Measurements from ENCODE around the gene SLC6A5. TPM values are rescaled to one million over a fixed set of nuclear protein-coding genes. Genes with fewer than 3 reads are reported as not detected.
"Not testable (repeated sequence)": the region's sequence is repeated elsewhere in the genome, so short reads cannot be mapped to it uniquely, and the experiment has no call there.

SLC6A5 gene
- not detected for total RNA-seq
- not detected for polyA plus RNA-seq (ENCODE audit: insufficient read length in 6 of 6)
- long read RNA-seq, donor 1 = 0 reads
- long read RNA-seq, donor 2 = 0 reads
- long read RNA-seq, donor 3 = 0 reads
- long read RNA-seq, donor 4 = 0 reads
- long read RNA-seq, donor 5 = 0 reads
- long read RNA-seq, donor 6 = 0 reads
- long read RNA-seq, donor 7 = 0 reads
- long read RNA-seq, donor 8 = 0 reads
- long read RNA-seq, donor 9 = 0 reads
- long read RNA-seq, donor 10 = 0 reads
- long read RNA-seq, donor 11, full-length matches to known transcripts = 3 of 3 reads
- long read RNA-seq, donor 11, partial matches to known transcripts = 0 of 3 reads
- long read RNA-seq, donor 11, other reads (novel, unspliced or antisense) = 0 of 3 reads
- long read RNA-seq, donor 12 = 0 reads

GRCh38 chr11:20599221-20600019 is at the start of gene SLC6A5:
SLC6A5 (plus strand) TSS chr11:20599608; CDS start chr11:20599673, 65 bp downstream.
- Histone ChIP-seq H3K27ac (no peak within 1 kb of the TSS), H3K9me3 (no peaks in the 10 kb centered on the region), H3K36me3 (no peaks in the 10 kb centered on the region), H3K4me1 (no peaks in the 10 kb centered on the region), H3K27me3 (peaks cover 96 to 100% of the 10 kb centered on the region in 2 donors), H3K4me3 (no peak within 1 kb of the TSS)
- ATAC-seq (peak; percentile 69), DNase-seq (peak in 2 of 4 donors; percentile 49 to 62)
- intact Hi-C loops (cut with DNase I) = no loop called here
- no peak for TF ChIP-seq CTCF (IDR thresholded peaks at IDR 0.05)

GRCh38 chr11:20551096-20551495 is 48.3 kb upstream of the SLC6A5 start:
- H3K36me3 ChIP-seq = no peaks in the 10 kb centered on the region
- peaks cover 0 to 4% of the 10 kb centered on the region in 2 donors for H3K9me3 ChIP-seq
- no peak for DNase-seq
- intact Hi-C loops (cut with DNase I) = no loop called here
- no peaks in the 10 kb centered on the region for H3K27me3 ChIP-seq
- no peaks in the 10 kb centered on the region for H3K4me1 ChIP-seq
- no peak for ATAC-seq
- H3K4me3 ChIP-seq = no peak overlapping the region
- no peak for TF ChIP-seq CTCF (IDR thresholded peaks at IDR 0.05)
- H3K27ac ChIP-seq = no peak overlapping the region

- peaks cover 0 to 5% of the 10 kb centered on the region in 2 donors for H3K9me3 ChIP-seq
- TF ChIP-seq CTCF (IDR thresholded peaks at IDR 0.05) = no peak
- H3K27ac ChIP-seq = no peak overlapping the region
- ATAC-seq = no peak
- H3K4me3 ChIP-seq = no peak overlapping the region
- H3K4me1 ChIP-seq = no peaks in the 10 kb centered on the region
- DNase-seq = no peak
- intact Hi-C loops (cut with DNase I) = no loop called here
- H3K36me3 ChIP-seq = no peaks in the 10 kb centered on the region
- H3K27me3 ChIP-seq = no peaks in the 10 kb centered on the region
Measured at GRCh38 chr11:20555783-20556182, 43.6 kb upstream of the SLC6A5 start.

GRCh38 chr11:20556396-20556795 is 43.0 kb upstream of the SLC6A5 start:
- H3K9me3 ChIP-seq; H3K4me1 ChIP-seq; ATAC-seq; H3K27ac ChIP-seq; H3K36me3 ChIP-seq; H3K27me3 ChIP-seq; DNase-seq; H3K4me3 ChIP-seq; intact Hi-C loops (cut with DNase I): not testable (repeated sequence)

GRCh38 chr11:20558741-20559140 is 40.7 kb upstream of the SLC6A5 start:
- no peak for TF ChIP-seq CTCF (IDR thresholded peaks at IDR 0.05)
- H3K4me3 ChIP-seq = no peak overlapping the region
- H3K27me3 ChIP-seq = no peaks in the 10 kb centered on the region
- no peak for ATAC-seq
- no peak overlapping the region for H3K27ac ChIP-seq
- peaks cover 0 to 5% of the 10 kb centered on the region in 2 donors for H3K9me3 ChIP-seq
- H3K4me1 ChIP-seq = no peaks in the 10 kb centered on the region
- H3K36me3 ChIP-seq = no peaks in the 10 kb centered on the region
- intact Hi-C loops (cut with DNase I) = no loop called here
- no peak for DNase-seq
